ENCODE results near the gene IDH3G. TPM values are rescaled to one million over a fixed set of nuclear protein-coding genes. Genes with fewer than 3 reads are reported as not detected.

IDH3G gene
- total and polyA plus RNA-seq, 2 of the 8 experiments (the other 6 are each of a cell fraction or from before 2014, with no cell fraction given), result 39.4 to 66.7 TPM

GRCh38 chrX:153830640-153831428 lies 36.7 kb upstream of the IDH3G start (continued):
- TF ChIP-seq SUZ12 (IDR thresholded peaks at IDR 0.05; ENCODE audit: low read length) (no peak), GTF2F1 (IDR thresholded peaks at IDR 0.05; ENCODE audit: borderline replicate concordance, low read depth, low read length) (no peak), CTBP2 (IDR thresholded peaks at IDR 0.05; ENCODE audit: borderline replicate concordance, insufficient read depth, insufficient read length, low read length) (no peak), CHD2 (IDR thresholded peaks at IDR 0.05; ENCODE audit: low read length) (no peak), SRF (IDR thresholded peaks at IDR 0.05; ENCODE audit: low read depth, low read length) (no peak)

Measured in H1 (cell line).